HepG2 (cell line): ENCODE data around the gene S100P. TPM values are rescaled to one million over a fixed set of nuclear protein-coding genes. Genes with fewer than 3 reads are reported as not detected.

Experiments
- FOXK1 ChIP-seq: sonication (generic); formaldehyde crosslinking; IDR thresholded peaks from 2 replicates; pipeline ENCODE4 v1.4.0; 2020; ENCODE audit warnings: low read depth, missing genetic modification reagents, borderline replicate concordance
- FOXP4 ChIP-seq: sonication (generic); formaldehyde crosslinking; IDR thresholded peaks from 2 replicates; pipeline ENCODE4 v1.4.0; 2020; ENCODE audit warnings: missing genetic modification reagents
- GPN1 ChIP-seq: sonication (generic); formaldehyde crosslinking; IDR thresholded peaks from 2 replicates; pipeline ENCODE4 v1.5.1; 2020; ENCODE audit warnings: missing genetic modification reagents, borderline replicate concordance
- MTF1 ChIP-seq: sonication (generic); formaldehyde crosslinking; IDR thresholded peaks from 2 replicates; pipeline ENCODE4 v1.5.0; 2020; ENCODE audit warnings: missing genetic modification reagents
- MYNN ChIP-seq: sonication (generic); formaldehyde crosslinking; IDR thresholded peaks from 2 replicates; pipeline ENCODE4 v1.4.0; 2020; ENCODE audit warnings: mild to moderate bottlenecking, low read depth, missing genetic modification reagents
- PLSCR1 ChIP-seq: sonication (generic); formaldehyde crosslinking; IDR thresholded peaks from 2 replicates; pipeline ENCODE4 v1.5.0; 2020; ENCODE audit warnings: missing genetic modification reagents, mild to moderate bottlenecking, borderline replicate concordance
- PREB ChIP-seq: sonication (generic); formaldehyde crosslinking; IDR thresholded peaks from 2 replicates; pipeline ENCODE4 v1.4.0; 2020; ENCODE audit warnings: missing genetic modification reagents
- SATB2 ChIP-seq: sonication (generic); formaldehyde crosslinking; IDR thresholded peaks from 2 replicates; pipeline ENCODE4 v1.5.0; 2020; ENCODE audit warnings: missing genetic modification reagents
- TBX2 ChIP-seq: sonication (generic); formaldehyde crosslinking; IDR thresholded peaks from 2 replicates; pipeline ENCODE4 v1.5.0; 2020; ENCODE audit warnings: missing genetic modification reagents, mild to moderate bottlenecking, borderline replicate concordance
- TCF12 ChIP-seq, 2 experiments: fragments of 450-650 bp in 1 of 2; sonication (generic) in 1 of 2; formaldehyde crosslinking in 1 of 2; IDR thresholded peaks; 2 replicates each; pipeline versions ENCODE4 v1.6.1 to v1.8.0; 2017 to 2022; ENCODE audit warnings: antibody characterized with exemption in 1 of 2, mild to moderate bottlenecking in 1 of 2, missing genetic modification reagents in 1 of 2, moderate library complexity in 1 of 2
- ZMAT3 ChIP-seq: sonication (generic); formaldehyde crosslinking; conservative IDR thresholded peaks from 2 replicates; pipeline ENCODE4 v1.7.0; 2021; ENCODE audit warnings: missing genetic modification reagents
- ZNF580 ChIP-seq: IDR thresholded peaks from 2 replicates; pipeline ENCODE4 v1.6.1; 2016; ENCODE audit warnings: low read depth, borderline replicate concordance
- ZNF615 ChIP-seq: sonication (generic); formaldehyde crosslinking; IDR thresholded peaks from 2 replicates; pipeline ENCODE4 v1.5.0; 2020; ENCODE audit warnings: mild to moderate bottlenecking, missing genetic modification reagents, borderline replicate concordance
- ZNF879 ChIP-seq: sonication (generic); formaldehyde crosslinking; IDR thresholded peaks from 2 replicates; pipeline ENCODE4 v1.8.1; 2023; ENCODE audit warnings: missing genetic modification reagents
- ZSCAN21 ChIP-seq: sonication (generic); formaldehyde crosslinking; IDR thresholded peaks from 2 replicates; pipeline ENCODE4 v1.8.0; 2022; ENCODE audit warnings: mild to moderate bottlenecking, missing genetic modification reagents, moderate library complexity, borderline replicate concordance
- ZZZ3 ChIP-seq: sonication (generic); formaldehyde crosslinking; IDR thresholded peaks from 2 replicates; pipeline ENCODE4 v1.4.0; 2020; ENCODE audit warnings: missing genetic modification reagents, mild to moderate bottlenecking, borderline replicate concordance
- polyA plus RNA-seq, 8 experiments: library from polyadenylated mRNA; depleted of rRNA in 3 of 8; stranded (reverse) in 7 of 8; unstranded in 1 of 8; fragments of >200 nt; fragmentation: Illumina TruSeq in 4 of 8; extraction: Trizol in 4 of 8; gene quantifications; 2 replicates each; pipeline versions ENCODE4 v1.2.1 to v1.2.3, GENCODE V29; 2011 to 2016; ENCODE audit warnings: low read depth in 4 of 8, missing spikeins in 1 of 8, mixed read lengths in 1 of 8; ENCODE audit not compliant: insufficient read depth in 1 of 8
- total RNA-seq, 5 experiments: library from RNA; depleted of rRNA; stranded (reverse); fragments of >200 nt; fragmentation: Illumina TruSeq; extraction: Trizol; gene quantifications; 2 replicates each; pipeline ENCODE4 v1.2.3, GENCODE V29; 2016; ENCODE audit warnings: low read depth in 1 of 5
- TF ChIP-seq, protein P1 (sequence below), 2 experiments: IDR thresholded peaks; 2 replicates each; pipeline ENCODE4 v1.6.1; 2011 to 2012; ENCODE audit warnings: low read length in 2 of 2, borderline replicate concordance in 1 of 2, low read depth in 1 of 2, mild to moderate bottlenecking in 1 of 2, moderate library complexity in 1 of 2
- TF ChIP-seq, protein P2 (sequence below): sonication (generic); formaldehyde crosslinking; IDR thresholded peaks from 2 replicates; pipeline ENCODE4 v1.4.0; 2020; ENCODE audit warnings: mild to moderate bottlenecking, missing genetic modification reagents

S100P gene
- total and polyA plus RNA-seq, 2 of the 13 experiments (the other 11 are each of a cell fraction or from before 2014, with no cell fraction given): 278 to 1,649 TPM

DNA sequence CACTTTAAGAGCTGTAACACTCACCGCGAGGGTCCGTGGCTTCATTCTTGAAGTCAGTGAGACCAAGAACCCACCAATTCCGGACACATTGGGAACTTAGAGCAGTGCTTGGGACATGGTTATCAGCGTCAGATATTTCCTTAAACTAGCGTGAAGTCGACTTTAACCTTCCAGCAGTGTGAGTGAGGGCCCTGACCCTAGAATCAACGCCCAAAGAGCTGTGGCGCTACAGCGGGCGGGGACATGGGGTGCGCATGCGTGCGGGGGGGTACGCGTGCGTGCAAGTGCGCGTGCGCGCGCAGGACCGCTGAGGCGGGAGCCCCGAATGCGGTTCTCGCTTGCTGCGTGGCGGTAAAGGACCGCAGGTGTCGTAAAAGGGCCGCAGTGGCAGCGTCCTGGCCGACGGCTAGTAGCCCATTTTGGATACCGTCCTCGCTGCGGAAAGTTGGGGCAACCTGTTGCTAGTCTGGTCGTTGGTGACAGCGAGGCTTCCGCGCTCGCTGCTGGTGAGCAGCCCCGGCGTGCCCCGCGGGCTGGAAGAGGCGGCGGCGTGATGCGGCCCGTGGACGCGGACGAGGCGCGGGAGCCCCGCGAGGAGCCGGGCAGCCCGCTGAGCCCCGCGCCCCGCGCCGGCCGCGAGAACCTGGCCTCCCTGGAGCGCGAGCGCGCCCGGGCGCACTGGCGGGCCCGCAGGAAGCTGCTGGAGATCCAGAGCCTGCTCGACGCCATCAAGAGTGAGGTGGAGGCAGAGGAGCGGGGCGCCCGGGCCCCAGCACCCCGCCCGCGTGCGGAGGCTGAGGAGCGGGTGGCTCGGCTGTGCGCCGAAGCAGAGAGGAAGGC, 19.8 kb upstream of the S100P start (continued):
- TF ChIP-seq PREB (CRISPR knock-in tag) (no peak), TBX2 (CRISPR knock-in tag) (peak; percentile 81), ZSCAN21 (peak; percentile 96; the same call in 1 of the 2 replicates), PLSCR1 (CRISPR knock-in tag) (peak; percentile 66; the same call in 1 of the 2 replicates), ZNF580 (0 out of 2 replicates have a peak, but pooled peaks have one; percentile 43), ZNF879 (CRISPR knock-in tag) (peak; percentile 96), GPN1 (CRISPR knock-in tag) (no peak), ZZZ3 (CRISPR knock-in tag) (peak; percentile 64), ZMAT3 (0 out of 2 replicates have a peak, but pooled peaks have one; percentile 85), SATB2 (CRISPR knock-in tag) (no peak), ZNF615 (CRISPR knock-in tag) (peak; percentile 83; the same call in 1 of the 2 replicates), FOXK1 (peak; percentile 67; the same call in 1 of the 2 replicates), FOXP4 (CRISPR knock-in tag) (no peak), MTF1 (no peak), MYNN (CRISPR knock-in tag) (no peak), TCF12 (IDR thresholded peaks at IDR 0.05) (no peak), TCF12 (CRISPR knock-in tag; IDR thresholded peaks at IDR 0.05) (no peak)
- TF ChIP-seq, protein P1, sequence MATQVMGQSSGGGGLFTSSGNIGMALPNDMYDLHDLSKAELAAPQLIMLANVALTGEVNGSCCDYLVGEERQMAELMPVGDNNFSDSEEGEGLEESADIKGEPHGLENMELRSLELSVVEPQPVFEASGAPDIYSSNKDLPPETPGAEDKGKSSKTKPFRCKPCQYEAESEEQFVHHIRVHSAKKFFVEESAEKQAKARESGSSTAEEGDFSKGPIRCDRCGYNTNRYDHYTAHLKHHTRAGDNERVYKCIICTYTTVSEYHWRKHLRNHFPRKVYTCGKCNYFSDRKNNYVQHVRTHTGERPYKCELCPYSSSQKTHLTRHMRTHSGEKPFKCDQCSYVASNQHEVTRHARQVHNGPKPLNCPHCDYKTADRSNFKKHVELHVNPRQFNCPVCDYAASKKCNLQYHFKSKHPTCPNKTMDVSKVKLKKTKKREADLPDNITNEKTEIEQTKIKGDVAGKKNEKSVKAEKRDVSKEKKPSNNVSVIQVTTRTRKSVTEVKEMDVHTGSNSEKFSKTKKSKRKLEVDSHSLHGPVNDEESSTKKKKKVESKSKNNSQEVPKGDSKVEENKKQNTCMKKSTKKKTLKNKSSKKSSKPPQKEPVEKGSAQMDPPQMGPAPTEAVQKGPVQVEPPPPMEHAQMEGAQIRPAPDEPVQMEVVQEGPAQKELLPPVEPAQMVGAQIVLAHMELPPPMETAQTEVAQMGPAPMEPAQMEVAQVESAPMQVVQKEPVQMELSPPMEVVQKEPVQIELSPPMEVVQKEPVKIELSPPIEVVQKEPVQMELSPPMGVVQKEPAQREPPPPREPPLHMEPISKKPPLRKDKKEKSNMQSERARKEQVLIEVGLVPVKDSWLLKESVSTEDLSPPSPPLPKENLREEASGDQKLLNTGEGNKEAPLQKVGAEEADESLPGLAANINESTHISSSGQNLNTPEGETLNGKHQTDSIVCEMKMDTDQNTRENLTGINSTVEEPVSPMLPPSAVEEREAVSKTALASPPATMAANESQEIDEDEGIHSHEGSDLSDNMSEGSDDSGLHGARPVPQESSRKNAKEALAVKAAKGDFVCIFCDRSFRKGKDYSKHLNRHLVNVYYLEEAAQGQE (IDR thresholded peaks at IDR 0.05; ENCODE audit: borderline replicate concordance in 1 of 2, low read depth in 1 of 2, low read length in 2 of 2): no peak; a peak in 1 of 4 replicates
- TF ChIP-seq, protein P2, sequence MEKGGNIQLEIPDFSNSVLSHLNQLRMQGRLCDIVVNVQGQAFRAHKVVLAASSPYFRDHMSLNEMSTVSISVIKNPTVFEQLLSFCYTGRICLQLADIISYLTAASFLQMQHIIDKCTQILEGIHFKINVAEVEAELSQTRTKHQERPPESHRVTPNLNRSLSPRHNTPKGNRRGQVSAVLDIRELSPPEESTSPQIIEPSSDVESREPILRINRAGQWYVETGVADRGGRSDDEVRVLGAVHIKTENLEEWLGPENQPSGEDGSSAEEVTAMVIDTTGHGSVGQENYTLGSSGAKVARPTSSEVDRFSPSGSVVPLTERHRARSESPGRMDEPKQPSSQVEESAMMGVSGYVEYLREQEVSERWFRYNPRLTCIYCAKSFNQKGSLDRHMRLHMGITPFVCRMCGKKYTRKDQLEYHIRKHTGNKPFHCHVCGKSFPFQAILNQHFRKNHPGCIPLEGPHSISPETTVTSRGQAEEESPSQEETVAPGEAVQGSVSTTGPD (CRISPR knock-in tag): no peak
